Cardiac muscle cell (in vitro differentiated cells and primary cell): ENCODE results near the gene RNLS. TPM values are rescaled to one million over a fixed set of nuclear protein-coding genes. Genes with fewer than 3 reads are reported as not detected.

ENCODE experiments used
- DNase-seq, 2 donors: peaks; one replicate each; pipeline versions ENCODE4 v3.0.0 to v3.0.0-alpha.2; 2010 to 2017; ENCODE audit warnings: low read depth in 1 of 2, low spot score in 1 of 2
- H3K27ac ChIP-seq: fragments of 200-600 bp; sonication (generic); 2 replicates; pipeline ENCODE4 v1.5.1; 2016
- H3K27me3 ChIP-seq: fragments of 200-600 bp; sonication (generic); 2 replicates; pipeline ENCODE4 v1.6.0; 2016; ENCODE audit warnings: control low read depth
- H3K36me3 ChIP-seq: fragments of 200-600 bp; sonication (generic); 2 replicates; pipeline ENCODE4 v1.5.1; 2016; ENCODE audit warnings: control low read depth
- H3K4me1 ChIP-seq: fragments of 200-600 bp; sonication (generic); 2 replicates; pipeline ENCODE4 v1.8.1; 2017; ENCODE audit warnings: low read depth, mild to moderate bottlenecking, mixed run types
- H3K4me3 ChIP-seq: fragments of 200-600 bp; sonication (generic); 2 replicates; pipeline ENCODE4 v1.5.1; 2016; ENCODE audit warnings: mild to moderate bottlenecking
- H3K9me3 ChIP-seq: fragments of 200-600 bp; sonication (generic); 2 replicates; pipeline ENCODE4 v1.5.1; 2017; ENCODE audit warnings: low read depth, mild to moderate bottlenecking, control low read depth
- CTCF ChIP-seq: IDR thresholded peaks from 2 replicates; pipeline ENCODE4 v1.5.1; 2012; ENCODE audit warnings: low read depth, mild to moderate bottlenecking, low read length
- polyA plus RNA-seq: library from polyadenylated mRNA; unstranded; fragments of >200 nt; fragmentation: Nextera tagmentation; extraction: Ambion mirVana; gene quantifications from 2 replicates; pipeline ENCODE4 v1.2.1, GENCODE V29; 2016
- total RNA-seq: library from RNA; depleted of rRNA; stranded (reverse); fragments of >200 nt; gene quantifications from 2 replicates; pipeline ENCODE4 v1.2.3, GENCODE V29; 2016

Gene RNLS
- total and polyA plus RNA-seq, 2 experiments from 2014 or later = 6.9 to 13.9 TPM

- Histone ChIP-seq H3K27me3 (no peaks in the 10 kb centered on the region), H3K9me3 (no peaks in the 10 kb centered on the region), H3K4me1 (no peaks in the 10 kb centered on the region), H3K27ac (no peak overlapping the region), H3K4me3 (no peak overlapping the region), H3K36me3 (no peaks in the 10 kb centered on the region)
- no peak for DNase-seq
- TF ChIP-seq CTCF = no peak
These were observed 293.8 kb downstream of the RNLS start for GRCh38 chr10:88289342-88289741.

GRCh38 chr10:88288320-88289059, 294.6 kb downstream of the RNLS start:
- TF ChIP-seq CTCF = no peak
- H3K36me3 ChIP-seq = no peaks in the 10 kb centered on the region

GRCh38 chr10:88286030-88286429, 297.1 kb downstream of the RNLS start:
- Histone ChIP-seq H3K9me3 (no peaks in the 10 kb centered on the region), H3K4me1 (peaks cover 2% of the 10 kb centered on the region), H3K27ac (no peak overlapping the region), H3K4me3 (no peak overlapping the region), H3K27me3 (no peaks in the 10 kb centered on the region), H3K36me3 (no peaks in the 10 kb centered on the region)
- TF ChIP-seq CTCF = no peak
- DNase-seq = no peak

More at GRCh38 chr10:88288320-88289059, 294.6 kb downstream of the RNLS start:
- Histone ChIP-seq H3K4me3 (no peak overlapping the region), H3K27ac (no peak overlapping the region), H3K4me1 (no peaks in the 10 kb centered on the region), H3K9me3 (no peaks in the 10 kb centered on the region), H3K27me3 (no peaks in the 10 kb centered on the region)
- no peak for DNase-seq

GRCh38 chr10:88281592-88282347, 301.3 kb downstream of the RNLS start:
- Histone ChIP-seq H3K4me3 (no peak overlapping the region), H3K36me3 (no peaks in the 10 kb centered on the region), H3K27ac (no peak overlapping the region), H3K9me3 (no peaks in the 10 kb centered on the region), H3K4me1 (peaks cover 2% of the 10 kb centered on the region), H3K27me3 (no peaks in the 10 kb centered on the region)
- peak in 1 of 2 donors; percentile 85 for DNase-seq
- no peak for TF ChIP-seq CTCF

GRCh38 chr10:88280518-88280917, 302.6 kb downstream of the RNLS start:
- TF ChIP-seq CTCF = no peak
- no peaks in the 10 kb centered on the region for H3K9me3 ChIP-seq
- H3K27ac ChIP-seq = no peak overlapping the region
- no peak for DNase-seq
- H3K4me1 ChIP-seq = peaks cover 2% of the 10 kb centered on the region
- H3K27me3 ChIP-seq = no peaks in the 10 kb centered on the region
- no peak overlapping the region for H3K4me3 ChIP-seq
- no peaks in the 10 kb centered on the region for H3K36me3 ChIP-seq
